ENCODE measurements around the gene TRIM63. TPM values are rescaled to one million over a fixed set of nuclear protein-coding genes. Genes with fewer than 3 reads are reported as not detected.

TRIM63 gene
- total RNA-seq, 2 donors from 2014 or later, result 101 to 219 TPM

DNA sequence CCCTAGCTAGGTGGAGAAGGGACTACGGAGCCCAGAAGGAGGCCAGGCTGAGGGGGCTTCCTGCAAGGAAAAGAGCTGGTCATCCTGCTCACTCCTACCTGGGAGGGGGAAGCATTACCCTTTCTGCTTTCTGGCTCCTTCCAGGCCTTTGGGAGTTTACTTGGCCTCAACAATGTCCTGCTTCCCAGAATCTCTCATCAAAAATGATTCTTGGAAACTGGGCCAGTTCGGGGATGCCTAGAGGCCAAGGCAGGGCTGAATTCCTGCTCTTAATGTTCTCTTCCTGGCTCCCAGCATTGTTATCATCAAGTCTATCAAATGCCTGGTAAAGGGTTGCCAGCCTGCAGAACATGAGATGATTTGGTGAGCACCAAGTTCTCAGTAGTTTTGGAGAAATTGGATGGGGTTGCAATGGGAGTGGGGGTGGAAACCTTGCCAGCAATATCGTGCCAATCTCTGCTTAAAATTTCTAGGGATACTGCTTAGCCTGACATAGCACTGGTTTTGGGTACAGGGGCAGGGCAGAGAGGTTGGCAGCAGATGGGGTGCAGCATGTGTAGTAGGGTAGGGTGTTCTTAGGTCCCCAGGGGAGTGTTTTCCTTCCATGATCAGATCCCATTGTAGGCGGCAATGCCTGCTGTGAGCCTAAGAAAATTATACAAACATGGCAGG lies 61.9 kb downstream of the TRIM63 start:
- ATAC-seq (peak; percentile 21 to 55), DNase-seq (no peak)
- intact Hi-C loops (cut with DNase I), result no loop called here

DNA sequence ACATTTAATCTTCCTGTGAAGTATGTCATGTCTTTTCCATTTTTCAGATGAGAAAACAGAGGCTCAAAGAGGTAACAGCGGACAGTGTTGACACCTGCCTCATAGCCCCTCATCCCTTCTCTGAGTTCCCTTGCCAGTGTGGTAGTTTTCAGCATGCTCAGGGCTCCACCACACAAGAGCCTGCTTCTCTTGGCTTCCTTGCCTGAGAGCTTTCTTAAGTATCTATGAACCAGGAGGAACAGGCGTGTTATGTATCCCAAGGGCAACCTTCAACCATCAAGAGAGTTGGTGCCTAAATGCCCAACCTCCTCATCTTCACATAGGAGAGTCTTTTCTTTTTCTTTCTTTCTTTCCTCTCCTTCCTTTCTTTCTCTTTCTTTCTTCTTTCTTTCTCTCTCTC lies 63.7 kb downstream of the TRIM63 start:
- intact Hi-C loops (cut with DNase I), result no loop called here
- DNase-seq, result no peak
- ATAC-seq, result no peak

DNA sequence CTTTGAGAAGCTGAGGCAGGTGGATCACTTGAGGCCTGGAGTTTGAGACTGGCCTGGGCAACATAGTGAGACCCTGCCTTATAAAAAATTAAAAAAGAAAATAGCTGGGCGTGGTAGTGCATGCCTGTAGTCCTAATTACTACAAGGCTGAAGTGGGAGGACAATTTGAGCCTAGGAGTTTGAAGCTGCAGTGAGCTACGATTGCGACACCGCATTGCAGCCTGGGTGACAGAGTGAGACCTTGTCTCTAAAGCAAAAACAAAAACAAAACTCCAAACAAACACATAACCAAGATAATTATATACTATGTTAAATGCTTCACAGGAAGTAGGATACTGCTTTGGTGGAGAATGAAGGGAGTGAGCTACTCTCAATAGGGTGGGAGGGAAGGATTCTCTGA lies 64.2 kb downstream of the TRIM63 start:
- ATAC-seq, result no peak
- intact Hi-C loops (cut with DNase I), result no loop called here
- no peak for DNase-seq

Other genes with a start within 250 kb of the TRIM63 start
- 100 to 1,000 TPM; 126 to 139 TPM for gene MTFR1L, start 247.7 kb downstream of the TRIM63 start, total RNA-seq
- gene AUNIP, start 208.2 kb downstream of the TRIM63 start, total RNA-seq, result under 1 TPM in 1 of 2 donors, not detected in 1; 0.53 TPM
- 1 to 10 TPM; 3.2 to 3.3 TPM for gene PAQR7, start 191.9 kb downstream of the TRIM63 start, total RNA-seq
- 10 to 100 TPM; 13.9 to 27.4 TPM for gene STMN1, start 161.2 kb downstream of the TRIM63 start, total RNA-seq
- 1 to 10 TPM; 5.5 to 6.8 TPM for gene PAFAH2, start 69.6 kb downstream of the TRIM63 start, total RNA-seq
- 1 to 10 TPM; 1.3 to 3.2 TPM for gene EXTL1, start 45.9 kb downstream of the TRIM63 start, total RNA-seq
- 1 to 10 TPM in 1 of 2 donors, under 1 TPM in 1; 0.32 to 1.0 TPM for gene SLC30A2, start 21.5 kb downstream of the TRIM63 start, total RNA-seq
- 1 to 10 TPM; 3.3 to 4.7 TPM for gene PDIK1L, start 44.2 kb upstream of the TRIM63 start, total RNA-seq
- gene FAM110D, start 91.4 kb upstream of the TRIM63 start, total RNA-seq, result 1 to 10 TPM; 5.2 to 5.3 TPM
- not detected for gene C1orf232, start 101.3 kb upstream of the TRIM63 start, total RNA-seq
- gene ZNF593, start 102.3 kb upstream of the TRIM63 start, total RNA-seq, result 10 to 100 TPM; 13.4 to 24.3 TPM
- not detected for gene ZNF593OS, start 104.2 kb upstream of the TRIM63 start, total RNA-seq
- under 1 TPM; 0.60 to 0.85 TPM for gene CNKSR1, start 109.9 kb upstream of the TRIM63 start, total RNA-seq
- not detected for gene CATSPER4, start 123.0 kb upstream of the TRIM63 start, total RNA-seq
- gene CEP85, start 166.6 kb upstream of the TRIM63 start, total RNA-seq, result 10 to 100 TPM; 17.7 to 38.6 TPM
- 10 to 100 TPM; 90.6 to 93.9 TPM for gene SH3BGRL3, start 212.5 kb upstream of the TRIM63 start, total RNA-seq
- 10 to 100 TPM; 14.5 to 15.7 TPM for gene UBXN11, start 239.0 kb upstream of the TRIM63 start, total RNA-seq

All from left cardiac atrium (tissue), 4 donors.